LNCaP clone FGC (cell line): ENCODE data around the gene CCSAP.

Source experiments
- DNase-seq: peaks from one replicate; pipeline ENCODE4 v3.0.0-alpha.2; 2011; ENCODE audit warnings: low read depth
- H3K4me3 ChIP-seq: 2 replicates; pipeline ENCODE4 v1.5.1; 2011; ENCODE audit warnings: mild to moderate bottlenecking, low read depth, low read length, control low read depth
- TF ChIP-seq, protein P1 (sequence below): IDR thresholded peaks from 2 replicates; pipeline ENCODE4 v1.5.1; 2012; ENCODE audit warnings: mild to moderate bottlenecking; ENCODE audit not compliant: control insufficient read depth, insufficient read depth; ENCODE audit errors: extremely low read depth

Gene CCSAP

DNA sequence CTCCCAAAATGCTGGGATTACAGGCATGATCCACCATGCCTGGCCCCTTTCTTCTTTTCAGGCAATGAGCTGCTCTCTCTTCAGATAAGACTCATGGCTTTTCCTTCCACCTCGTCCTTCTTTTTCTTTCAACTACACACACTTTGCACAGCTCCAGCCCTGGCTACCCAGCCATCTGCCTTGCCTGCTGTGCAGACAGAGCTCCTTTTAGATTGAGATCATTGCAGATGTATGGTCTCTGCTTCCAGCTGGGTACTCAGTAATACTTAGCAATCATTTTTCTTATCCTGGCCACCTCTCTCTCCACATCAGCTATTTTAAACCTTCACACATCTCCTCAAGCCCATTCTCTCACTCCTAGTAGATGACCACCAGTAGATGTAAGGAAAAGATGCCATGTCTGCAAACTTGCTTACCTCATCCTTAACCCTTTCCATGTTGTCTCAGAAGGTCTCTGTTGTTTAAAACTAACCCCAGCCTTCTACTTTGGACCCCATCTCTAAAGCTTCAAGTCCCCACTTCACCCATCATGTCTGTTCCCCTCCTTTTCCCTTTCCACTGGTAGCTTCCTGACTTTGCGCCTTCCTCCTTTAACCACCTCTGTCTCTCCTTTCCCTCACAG, 64.6 kb downstream of the CCSAP start:
- no peak overlapping the region for H3K4me3 ChIP-seq
- TF ChIP-seq, protein P1, sequence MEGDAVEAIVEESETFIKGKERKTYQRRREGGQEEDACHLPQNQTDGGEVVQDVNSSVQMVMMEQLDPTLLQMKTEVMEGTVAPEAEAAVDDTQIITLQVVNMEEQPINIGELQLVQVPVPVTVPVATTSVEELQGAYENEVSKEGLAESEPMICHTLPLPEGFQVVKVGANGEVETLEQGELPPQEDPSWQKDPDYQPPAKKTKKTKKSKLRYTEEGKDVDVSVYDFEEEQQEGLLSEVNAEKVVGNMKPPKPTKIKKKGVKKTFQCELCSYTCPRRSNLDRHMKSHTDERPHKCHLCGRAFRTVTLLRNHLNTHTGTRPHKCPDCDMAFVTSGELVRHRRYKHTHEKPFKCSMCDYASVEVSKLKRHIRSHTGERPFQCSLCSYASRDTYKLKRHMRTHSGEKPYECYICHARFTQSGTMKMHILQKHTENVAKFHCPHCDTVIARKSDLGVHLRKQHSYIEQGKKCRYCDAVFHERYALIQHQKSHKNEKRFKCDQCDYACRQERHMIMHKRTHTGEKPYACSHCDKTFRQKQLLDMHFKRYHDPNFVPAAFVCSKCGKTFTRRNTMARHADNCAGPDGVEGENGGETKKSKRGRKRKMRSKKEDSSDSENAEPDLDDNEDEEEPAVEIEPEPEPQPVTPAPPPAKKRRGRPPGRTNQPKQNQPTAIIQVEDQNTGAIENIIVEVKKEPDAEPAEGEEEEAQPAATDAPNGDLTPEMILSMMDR = no peak
- no peak for DNase-seq

DNA sequence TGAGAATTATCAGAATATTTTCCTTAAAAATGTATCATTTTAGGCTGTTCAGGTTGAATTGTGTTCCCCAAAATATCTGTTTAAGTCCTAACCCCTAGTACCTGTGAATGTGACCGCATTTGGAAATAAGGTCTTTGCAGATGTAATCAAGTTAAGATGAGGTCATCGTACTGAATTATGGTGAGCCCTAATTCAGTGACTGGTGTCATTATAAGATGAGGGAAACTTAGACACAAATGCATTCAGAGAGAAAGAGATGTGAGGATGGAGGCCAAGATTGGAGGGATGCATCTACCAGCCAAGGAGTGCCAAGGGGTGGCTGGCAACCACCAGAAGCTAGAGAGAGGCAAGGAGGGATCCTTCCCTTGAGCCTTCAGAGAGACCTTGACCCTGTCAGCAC, 67.8 kb downstream of the CCSAP start:
- H3K4me3 ChIP-seq = no peak overlapping the region
- TF ChIP-seq, protein P1 = no peak
- no peak for DNase-seq

DNA sequence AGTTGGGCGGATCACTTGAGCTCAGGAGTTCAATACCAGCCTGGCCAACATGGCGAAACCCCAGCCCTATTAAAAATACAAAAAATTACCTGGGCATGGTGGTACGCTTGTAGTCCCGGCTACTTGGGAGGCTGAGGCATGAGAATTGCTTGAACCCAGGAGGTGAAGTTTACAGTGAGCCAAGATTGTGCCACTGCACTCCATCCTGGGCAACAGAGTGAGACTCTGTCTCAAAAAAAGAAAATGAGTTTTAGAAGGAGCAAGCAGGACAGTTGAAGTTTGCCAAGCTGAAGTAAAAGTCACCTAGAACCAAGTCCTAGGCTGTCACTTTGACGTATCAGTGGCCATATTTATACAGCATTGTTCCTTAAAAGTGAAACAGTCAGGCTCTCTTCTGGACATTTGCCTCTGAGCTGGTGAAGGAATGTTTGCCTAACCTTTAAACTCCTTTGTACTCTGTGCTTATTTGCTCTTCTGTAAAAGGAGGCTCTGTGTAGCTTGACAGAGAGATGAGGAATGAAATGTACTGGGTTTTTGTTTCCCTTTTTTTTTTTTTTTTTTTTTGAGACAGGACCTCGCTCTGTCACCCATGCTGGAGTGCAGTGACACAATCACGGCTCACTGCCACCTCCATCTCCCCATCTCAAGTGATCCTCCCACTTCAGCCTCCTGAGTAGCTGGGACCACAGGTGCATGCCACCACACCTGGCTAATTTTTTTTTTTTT, 69.2 kb downstream of the CCSAP start:
- TF ChIP-seq, protein P1 = no peak
- peak; percentile 95 for DNase-seq
- H3K4me3 ChIP-seq = peak overlapping the region; percentile 87

DNA sequence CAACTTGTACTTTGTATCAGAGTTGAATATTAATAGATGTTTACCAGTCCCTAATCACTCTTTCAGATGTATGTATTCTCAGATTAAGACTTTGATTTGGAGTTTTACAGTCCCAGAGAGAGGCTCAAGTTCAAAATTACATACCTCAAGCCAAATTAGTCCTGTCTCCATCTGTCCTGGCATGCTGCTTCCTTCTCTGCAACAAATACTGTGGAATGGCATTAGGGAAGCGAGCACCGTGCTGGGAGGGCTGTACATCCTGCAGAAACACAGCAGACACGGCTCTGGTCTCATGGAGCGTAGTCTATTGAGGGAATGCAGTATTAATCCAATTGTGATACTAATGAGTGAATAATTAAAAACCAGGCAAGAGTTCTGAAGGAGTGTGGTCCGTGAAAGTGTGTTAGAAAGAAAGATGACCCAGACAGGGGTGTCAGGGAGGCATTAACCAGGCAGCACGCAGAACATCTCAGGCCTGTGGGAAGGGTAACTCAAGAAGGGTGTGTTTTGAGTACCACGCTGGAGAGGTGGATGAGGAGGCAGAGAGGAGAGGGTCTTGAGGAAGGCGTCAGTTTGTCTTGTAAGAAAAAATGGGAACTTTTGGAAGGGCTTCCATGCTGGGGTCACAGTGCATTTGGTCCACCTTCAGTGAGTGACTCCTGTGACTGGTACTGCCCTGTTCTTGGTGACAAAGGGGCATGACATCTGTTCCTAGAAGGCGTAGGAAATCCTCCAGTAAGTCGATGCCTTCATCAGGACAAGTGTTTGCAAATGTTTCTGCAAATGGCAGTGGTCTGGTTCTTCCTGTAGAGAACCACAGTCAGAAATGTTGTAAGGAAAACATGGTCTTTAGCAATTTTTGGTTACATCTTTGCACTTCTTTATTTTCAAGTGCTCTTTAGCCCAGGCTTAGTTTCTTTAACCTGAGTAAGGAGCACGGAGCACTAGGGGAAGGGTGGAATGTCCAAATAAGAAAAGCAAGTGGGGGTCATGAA, 70.4 kb downstream of the CCSAP start:
- H3K4me3 ChIP-seq = peak overlapping the region; percentile 87
- TF ChIP-seq, protein P1 = no peak
- peak; percentile 81 for DNase-seq

DNA sequence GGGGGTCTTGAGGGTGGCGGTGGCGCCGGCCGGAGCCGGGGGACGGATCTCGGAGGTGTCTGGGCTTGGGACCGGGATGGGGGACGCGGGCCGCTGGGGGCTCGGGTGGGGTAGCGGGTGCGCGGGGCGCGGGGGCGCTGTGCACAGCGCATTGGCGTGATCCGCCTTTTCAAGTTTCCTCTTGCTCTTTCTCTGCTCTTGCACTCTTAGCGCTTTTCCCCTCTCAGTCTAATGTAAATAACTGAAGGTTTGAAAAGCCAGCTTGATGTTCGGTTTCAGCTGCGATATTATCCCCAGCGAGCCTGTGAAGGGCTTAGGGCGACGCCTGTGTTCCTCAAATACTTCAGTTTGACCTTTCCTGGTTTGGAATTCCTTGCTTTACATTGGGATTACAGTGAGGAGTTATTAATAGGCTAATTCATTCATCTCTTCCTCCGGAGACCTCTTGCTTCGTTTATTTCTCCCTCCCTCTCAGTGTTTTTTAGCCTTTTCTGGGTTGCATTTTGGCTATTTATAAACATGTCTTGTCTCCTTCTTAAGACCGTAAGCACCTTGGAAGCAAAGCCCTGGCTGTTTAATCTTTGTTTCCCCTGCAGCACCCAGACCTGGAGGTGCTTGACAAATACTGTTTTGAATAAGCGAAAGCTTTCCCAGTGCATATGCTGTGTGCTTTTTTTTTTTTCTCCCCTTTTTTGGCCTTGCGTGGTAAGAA, 71.2 kb downstream of the CCSAP start:
- H3K4me3 ChIP-seq = peak overlapping the region; percentile 87
- DNase-seq = no peak
- TF ChIP-seq, protein P1 = no peak
